ENCODE measurements around the gene DRC3.

DRC3 gene

DNA sequence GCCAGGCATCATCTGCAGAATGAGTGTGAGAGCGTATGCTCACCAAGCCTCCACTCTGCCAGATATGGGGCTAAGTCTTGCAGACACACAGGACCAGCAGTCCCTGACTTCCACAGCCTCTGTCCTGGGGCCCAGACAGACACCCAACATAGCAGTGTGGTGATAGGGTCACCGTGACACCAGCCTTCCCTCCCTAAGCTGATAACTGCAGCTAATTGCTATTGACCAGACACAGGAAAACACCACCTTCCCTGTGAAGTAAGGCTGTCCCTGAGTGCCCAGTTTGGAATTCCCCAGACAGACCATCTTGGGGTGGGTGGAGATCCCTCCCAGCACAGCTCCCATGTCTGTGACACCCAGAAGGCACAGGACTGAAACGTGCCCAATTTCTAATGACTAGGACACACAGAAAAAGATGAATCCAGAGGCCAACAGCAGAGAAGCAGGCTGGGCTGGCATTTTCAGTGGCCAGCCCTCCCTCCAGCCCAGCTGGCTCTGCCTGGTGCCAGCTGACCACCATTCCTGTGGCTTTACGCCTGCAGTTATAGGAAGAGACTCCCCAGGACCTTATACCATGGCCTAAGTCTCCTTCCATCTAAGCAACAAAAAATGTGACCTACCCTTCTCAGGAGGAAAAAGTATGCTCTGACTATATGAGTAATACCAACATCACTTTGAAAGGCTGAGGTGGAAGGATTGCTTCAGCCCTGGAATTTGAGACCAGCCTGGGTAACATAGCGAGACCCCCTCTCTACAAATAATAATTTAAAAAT, 36.0 kb downstream of the DRC3 start:
- in situ Hi-C loops (cut with HindIII; ENCODE audit: low pct_unique_long_range_greater_than_20kb, low sequenced_read_pairs) = no loop called here
- no peak for DNase-seq (ENCODE audit: low read depth in 1 of 2, low spot score in 1 of 2)
- TF ChIP-seq JUND (IDR thresholded peaks at IDR 0.05; ENCODE audit: low read depth) = no peak

DNA sequence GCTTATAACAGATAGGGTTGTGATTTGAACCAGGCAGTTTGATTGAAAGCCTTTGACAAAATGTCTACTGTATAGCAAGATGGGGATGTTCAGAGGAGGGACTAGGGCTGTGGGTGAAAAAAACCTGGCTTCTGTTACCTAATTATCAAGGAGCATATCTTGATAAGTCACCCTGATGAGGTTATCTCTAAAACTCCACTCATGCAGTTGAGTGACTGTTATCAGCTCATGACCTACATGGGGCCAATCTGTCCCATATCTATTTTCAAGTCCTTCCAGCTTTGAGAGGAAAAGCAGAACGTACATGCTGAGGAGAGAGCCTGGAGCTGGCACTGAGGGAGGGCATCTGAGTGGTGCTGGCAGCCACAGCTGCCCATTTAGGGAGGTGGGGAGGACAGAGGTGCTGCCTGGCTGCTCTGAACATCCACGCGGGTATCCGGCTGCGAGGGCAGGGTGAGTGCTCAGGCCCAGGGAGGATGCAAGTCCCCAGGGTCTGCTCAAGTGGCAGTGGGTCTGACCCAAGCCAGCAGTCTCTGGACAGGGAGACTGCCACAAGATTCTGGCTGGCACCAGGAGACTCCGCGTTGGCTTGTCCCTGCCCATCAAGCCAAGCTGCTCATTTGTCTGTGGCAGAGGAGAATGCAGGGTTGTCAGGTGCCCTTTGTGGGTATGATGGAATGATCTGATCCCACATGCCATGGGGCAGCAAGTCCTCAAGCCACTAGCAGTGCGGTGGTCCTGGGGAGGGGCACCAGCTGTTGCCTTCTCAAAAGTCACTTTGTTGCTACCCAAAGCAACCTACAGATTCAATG, 37.2 kb downstream of the DRC3 start:
- in situ Hi-C loops (cut with HindIII; ENCODE audit: low pct_unique_long_range_greater_than_20kb, low sequenced_read_pairs) = no loop called here
- TF ChIP-seq JUND (IDR thresholded peaks at IDR 0.05; ENCODE audit: low read depth) = no peak

DNA sequence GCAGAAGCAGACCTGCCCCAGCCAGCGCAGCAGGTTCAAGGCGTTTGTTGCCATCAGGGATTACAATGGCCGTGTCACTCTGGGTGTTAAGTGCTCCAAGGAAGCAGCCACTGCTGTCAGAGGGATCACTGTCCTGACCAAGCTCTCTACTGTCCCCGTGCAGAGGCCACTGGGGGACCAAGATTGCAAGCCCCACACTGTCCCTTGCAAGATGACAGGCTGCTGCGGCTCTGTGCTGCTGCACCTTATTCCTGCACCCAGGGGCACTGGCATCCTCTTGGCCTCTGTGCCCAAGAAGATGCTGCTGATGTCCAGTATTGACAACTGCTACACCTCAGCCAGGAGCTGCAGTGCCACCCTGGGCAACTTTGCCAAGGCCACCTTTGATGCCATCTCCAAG, 38.6 kb downstream of the DRC3 start:
- no peak for DNase-seq (ENCODE audit: low read depth in 1 of 2, low spot score in 1 of 2)
- no peak for TF ChIP-seq JUND (IDR thresholded peaks at IDR 0.05; ENCODE audit: low read depth)
- in situ Hi-C loops (cut with HindIII; ENCODE audit: low pct_unique_long_range_greater_than_20kb, low sequenced_read_pairs) = no loop called here

More for the DNA sequence above, 37.2 kb downstream of the DRC3 start:
- DNase-seq (ENCODE audit: low read depth in 1 of 2, low spot score in 1 of 2) = no peak

DNA sequence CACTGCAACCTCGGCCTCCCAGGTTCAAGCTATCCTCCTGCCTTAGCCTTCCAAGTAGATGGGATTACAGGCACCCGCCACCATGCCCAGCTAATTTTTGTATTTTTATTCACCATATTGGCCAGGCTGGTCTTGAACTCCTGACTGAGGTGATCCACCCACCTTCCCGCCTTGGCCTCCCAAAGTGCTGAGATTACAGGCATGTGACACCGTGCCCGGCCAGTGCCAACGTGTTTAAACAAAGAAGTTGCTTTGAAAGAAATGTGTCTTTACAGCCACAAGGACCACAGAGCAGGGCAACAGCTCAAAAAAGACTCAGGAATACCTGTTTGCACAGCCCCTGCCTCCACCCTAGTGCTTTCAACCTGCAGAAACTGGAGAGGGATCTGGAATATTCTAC, 41.3 kb downstream of the DRC3 start:
- DNase-seq (ENCODE audit: low read depth in 1 of 2, low spot score in 1 of 2) = no peak
- no peak for TF ChIP-seq JUND (IDR thresholded peaks at IDR 0.05; ENCODE audit: low read depth)
- in situ Hi-C loops (cut with HindIII; ENCODE audit: low pct_unique_long_range_greater_than_20kb, low sequenced_read_pairs) = no loop called here

DNA sequence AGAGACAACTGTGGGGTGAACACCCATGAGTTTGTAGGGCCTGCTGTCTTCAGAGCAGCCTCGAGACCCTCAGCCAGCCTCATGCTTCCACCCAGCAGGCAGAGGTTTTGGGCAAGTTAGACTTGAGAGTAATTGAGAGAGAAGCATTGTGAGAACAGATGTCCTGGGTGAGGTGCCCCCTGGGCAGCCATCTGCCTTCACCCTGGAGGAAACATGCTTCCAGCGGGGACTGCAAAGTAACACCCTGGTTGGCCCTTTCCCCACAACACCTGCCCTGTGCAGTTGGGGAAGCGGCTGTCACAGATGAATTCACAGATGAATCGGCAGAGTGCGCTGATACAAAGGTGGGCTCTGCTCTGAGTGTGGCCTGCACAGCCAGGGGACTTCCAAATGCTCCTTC, 42.9 kb downstream of the DRC3 start:
- no peak for TF ChIP-seq JUND (IDR thresholded peaks at IDR 0.05; ENCODE audit: low read depth)
- no peak for DNase-seq (ENCODE audit: low read depth in 1 of 2, low spot score in 1 of 2)
- in situ Hi-C loops (cut with HindIII; ENCODE audit: low pct_unique_long_range_greater_than_20kb, low sequenced_read_pairs) = no loop called here

DNA sequence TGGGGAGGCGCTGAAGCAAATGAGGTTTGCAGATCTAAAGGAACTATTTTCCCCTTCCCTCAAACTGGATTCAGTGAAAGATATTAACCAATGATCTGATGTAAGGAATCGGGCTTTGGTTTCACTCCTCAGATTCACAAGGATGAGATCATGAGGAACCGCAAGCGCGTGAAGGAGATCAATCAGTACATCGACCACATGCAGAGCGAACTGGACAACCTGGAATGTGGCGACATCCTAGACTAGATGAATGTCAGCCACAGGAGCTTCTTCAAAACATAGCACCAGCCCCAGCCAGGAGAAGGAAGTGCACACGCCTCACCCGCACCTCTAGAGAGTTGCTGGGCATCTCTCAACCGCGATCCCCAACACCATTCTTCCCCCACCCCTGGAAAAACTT, 43.8 kb downstream of the DRC3 start:
- no peak for TF ChIP-seq JUND (IDR thresholded peaks at IDR 0.05; ENCODE audit: low read depth)
- in situ Hi-C loops (cut with HindIII; ENCODE audit: low pct_unique_long_range_greater_than_20kb, low sequenced_read_pairs) = no loop called here

DNA sequence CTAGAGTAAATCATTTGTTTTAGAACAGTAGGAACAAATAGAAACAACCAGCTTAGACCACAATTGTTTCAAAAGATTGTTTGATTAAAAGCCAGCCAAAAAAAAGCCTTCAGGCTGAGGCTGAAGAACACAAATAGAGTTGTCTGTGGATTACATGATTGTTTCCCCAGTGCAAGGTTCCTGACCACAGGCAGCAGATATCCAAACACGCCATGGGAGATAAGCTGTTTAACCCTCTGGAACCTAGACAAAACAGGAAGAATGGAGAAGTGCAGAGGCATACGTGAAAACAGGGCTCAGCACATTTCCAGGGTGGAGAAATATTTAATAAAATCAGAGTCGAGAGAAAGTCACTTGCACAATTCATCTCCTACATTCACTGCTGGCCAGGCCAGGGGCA, 45.3 kb downstream of the DRC3 start:
- TF ChIP-seq JUND (IDR thresholded peaks at IDR 0.05; ENCODE audit: low read depth) = no peak
- in situ Hi-C loops (cut with HindIII; ENCODE audit: low pct_unique_long_range_greater_than_20kb, low sequenced_read_pairs) = no loop called here
- DNase-seq (ENCODE audit: low read depth in 1 of 2, low spot score in 1 of 2) = no peak

More for the DNA sequence above, 43.8 kb downstream of the DRC3 start:
- DNase-seq (ENCODE audit: low read depth in 1 of 2, low spot score in 1 of 2) = no peak

DNA sequence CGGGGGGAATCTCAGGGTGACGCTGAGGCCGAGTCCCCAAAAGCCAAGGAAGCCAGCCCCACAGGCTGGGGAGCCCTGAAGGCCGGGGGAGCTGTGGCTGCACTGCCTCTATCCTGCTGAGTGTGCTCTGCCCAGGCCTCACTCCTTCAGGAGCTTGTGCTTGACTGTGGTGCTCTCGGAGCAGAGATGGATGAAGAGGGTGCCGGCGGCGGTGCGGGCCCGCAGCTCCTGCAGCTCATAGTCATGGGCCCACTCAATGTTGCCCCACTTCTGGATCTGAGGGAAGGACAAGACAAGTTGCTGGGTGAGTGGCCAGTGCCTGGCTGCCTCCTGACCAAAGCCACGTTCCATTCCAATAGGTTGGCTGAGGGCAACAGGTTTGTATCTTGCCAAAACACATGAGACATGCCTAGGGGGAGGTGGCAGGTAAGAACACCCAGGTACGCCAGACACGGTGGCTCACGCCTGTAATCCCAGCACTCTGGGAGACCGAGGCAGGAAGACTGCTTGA, 45.8 kb downstream of the DRC3 start:
- no peak for TF ChIP-seq JUND (IDR thresholded peaks at IDR 0.05; ENCODE audit: low read depth)
- in situ Hi-C loops (cut with HindIII; ENCODE audit: low pct_unique_long_range_greater_than_20kb, low sequenced_read_pairs) = no loop called here
- DNase-seq (ENCODE audit: low read depth in 1 of 2, low spot score in 1 of 2) = no peak

DNA sequence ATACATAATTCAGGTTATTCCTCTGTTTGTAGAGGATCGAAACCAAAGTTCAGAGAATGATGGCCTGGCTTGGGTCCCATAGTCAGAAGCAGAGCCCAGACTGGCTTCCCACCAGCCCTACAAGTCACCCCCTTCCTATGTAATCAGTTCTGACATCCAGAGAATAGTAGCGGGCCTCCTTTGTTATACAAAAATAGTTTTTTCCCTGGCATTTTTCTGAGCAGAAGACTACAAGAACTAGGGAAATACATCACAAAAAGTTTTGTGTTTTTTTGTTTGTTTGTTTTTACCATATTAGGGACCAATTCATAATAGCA, 47.1 kb downstream of the DRC3 start:
- in situ Hi-C loops (cut with HindIII; ENCODE audit: low pct_unique_long_range_greater_than_20kb, low sequenced_read_pairs) = no loop called here
- TF ChIP-seq JUND (IDR thresholded peaks at IDR 0.05; ENCODE audit: low read depth) = no peak
- DNase-seq (ENCODE audit: low read depth in 1 of 2, low spot score in 1 of 2) = no peak

DNA sequence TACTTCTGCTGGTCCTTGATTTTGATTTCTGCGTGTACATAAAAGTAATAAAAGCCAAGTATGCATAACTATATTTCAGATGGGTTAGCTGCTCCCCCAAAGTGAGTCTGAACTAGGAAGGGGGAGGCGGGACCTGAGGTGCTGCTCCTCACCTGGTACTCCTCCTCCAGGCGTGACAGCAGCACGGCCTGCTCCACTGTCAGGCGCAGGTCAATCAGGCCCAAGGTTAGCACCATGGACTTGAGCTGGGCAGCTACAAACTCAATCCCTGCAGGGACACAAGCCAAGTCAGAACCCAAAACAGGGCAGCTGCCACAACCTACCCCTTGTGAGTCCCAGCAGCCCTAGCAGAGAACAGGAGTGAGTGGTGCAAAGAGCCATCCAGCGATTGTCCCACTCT, 48.3 kb downstream of the DRC3 start:
- no peak for DNase-seq (ENCODE audit: low read depth in 1 of 2, low spot score in 1 of 2)
- TF ChIP-seq JUND (IDR thresholded peaks at IDR 0.05; ENCODE audit: low read depth) = no peak
- in situ Hi-C loops (cut with HindIII; ENCODE audit: low pct_unique_long_range_greater_than_20kb, low sequenced_read_pairs) = no loop called here

DNA sequence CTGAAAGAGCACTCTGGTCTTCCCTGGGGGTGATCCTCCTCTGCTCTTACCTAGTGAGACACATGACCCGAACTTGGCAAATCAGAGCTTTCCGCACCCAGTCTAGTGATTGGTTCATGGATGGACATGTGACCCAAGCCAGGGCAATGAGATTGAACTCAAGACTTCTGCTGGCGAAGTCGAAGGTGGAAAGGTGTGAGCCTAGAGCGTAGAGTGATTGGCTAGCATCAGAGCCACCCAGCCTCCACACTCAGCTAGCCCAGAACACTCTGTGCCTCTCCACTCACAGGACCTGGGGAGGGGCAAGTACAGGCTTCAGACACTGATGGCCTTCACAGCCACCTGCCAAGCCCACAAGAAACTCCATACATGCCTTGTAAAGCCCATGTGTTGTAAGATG, 48.7 kb downstream of the DRC3 start:
- no peak for DNase-seq (ENCODE audit: low read depth in 1 of 2, low spot score in 1 of 2)
- in situ Hi-C loops (cut with HindIII; ENCODE audit: low pct_unique_long_range_greater_than_20kb, low sequenced_read_pairs) = no loop called here

DNA sequence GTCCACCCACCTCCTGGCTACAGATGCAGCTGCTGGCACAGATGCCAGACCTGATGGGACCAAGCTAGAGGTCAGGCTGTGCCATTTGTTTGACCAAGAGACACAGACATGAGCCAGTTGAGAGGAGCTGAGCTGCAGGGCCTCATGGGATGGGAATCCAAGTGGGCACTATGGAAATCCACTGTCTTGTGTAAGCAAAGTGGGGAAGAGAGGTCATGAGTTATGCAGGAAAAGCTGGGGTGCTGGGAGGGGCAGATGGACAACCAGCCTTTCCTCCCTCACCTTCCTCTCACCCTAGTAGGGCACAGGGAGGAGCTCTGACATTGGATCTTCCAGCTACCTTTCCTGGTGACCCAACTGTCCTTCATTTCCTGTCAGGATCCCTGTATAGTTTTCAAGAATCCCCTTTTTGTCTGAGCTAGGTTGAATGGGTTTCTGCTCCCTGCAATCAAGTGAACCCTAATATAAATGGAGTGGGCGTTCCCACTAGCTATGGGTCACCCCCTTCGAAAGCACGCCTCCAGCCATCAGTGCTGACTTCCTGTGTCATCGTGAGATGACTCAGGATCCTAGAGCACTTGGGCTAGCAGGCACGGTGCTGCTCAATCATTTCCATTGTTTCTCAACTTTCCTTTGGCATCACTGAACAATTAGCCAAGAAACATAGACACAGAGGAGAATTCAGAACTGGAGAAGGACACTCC, 52.7 kb downstream of the DRC3 start:
- no peak for TF ChIP-seq JUND (IDR thresholded peaks at IDR 0.05; ENCODE audit: low read depth)
- DNase-seq (ENCODE audit: low read depth in 1 of 2, low spot score in 1 of 2) = no peak
- in situ Hi-C loops (cut with HindIII; ENCODE audit: low pct_unique_long_range_greater_than_20kb, low sequenced_read_pairs) = no loop called here

More for the DNA sequence above, 48.7 kb downstream of the DRC3 start:
- TF ChIP-seq JUND (IDR thresholded peaks at IDR 0.05; ENCODE audit: low read depth) = no peak

Data from T47D (cell line).